CD14-positive monocyte (primary cell): ENCODE measurements around the gene HSD3B7. TPM values are rescaled to one million over a fixed set of nuclear protein-coding genes. Genes with fewer than 3 reads are reported as not detected.

Experiments
- DNase-seq, 3 donors: peaks; one replicate each; pipeline ENCODE4 v3.0.0-alpha.2; 2011 to 2022
- H2AFZ ChIP-seq: 2 replicates; pipeline ENCODE4 v1.6.0; 2012; ENCODE audit warnings: mild to moderate bottlenecking, low read depth, low read length, inconsistent platforms; ENCODE audit not compliant: insufficient read depth, poor library complexity, severe bottlenecking
- H3K27ac ChIP-seq, 2 donors: 1 replicate in 1 of 2; 2 replicates in 1 of 2; pipeline ENCODE4 v1.5.1; 2012 to 2013; ENCODE audit warnings: low read length in 2 of 2, control low read depth in 1 of 2, inconsistent platforms in 1 of 2, low read depth in 1 of 2, mild to moderate bottlenecking in 1 of 2
- H3K27me3 ChIP-seq, 2 donors: one replicate each; pipeline versions ENCODE4 v1.6.0 to v1.6.1; 2011 to 2013; ENCODE audit warnings: low read length in 2 of 2; ENCODE audit not compliant: control insufficient read depth in 2 of 2, insufficient read depth in 2 of 2
- H3K36me3 ChIP-seq, 2 donors: replicated peaks in 1 of 2; 1 replicate in 1 of 2; 2 replicates in 1 of 2; pipeline versions ENCODE4 v1.5.1 to v1.6.1; 2012 to 2013; ENCODE audit warnings: low read length in 2 of 2, control low read depth in 1 of 2, inconsistent platforms in 1 of 2, mild to moderate bottlenecking in 1 of 2; ENCODE audit not compliant: insufficient read depth in 2 of 2, control insufficient read depth in 1 of 2
- H3K4me1 ChIP-seq, 2 donors: 1 replicate in 1 of 2; 2 replicates in 1 of 2; pipeline versions ENCODE4 v1.5.1 to v1.6.1; 2012 to 2013; ENCODE audit warnings: low read length in 2 of 2, control low read depth in 1 of 2, inconsistent platforms in 1 of 2, mild to moderate bottlenecking in 1 of 2, moderate library complexity in 1 of 2; ENCODE audit not compliant: insufficient read depth in 2 of 2, control insufficient read depth in 1 of 2
- H3K4me2 ChIP-seq: replicated peaks from 2 replicates; pipeline ENCODE3; 2012; ENCODE audit warnings: low read length, moderate library complexity, mild to moderate bottlenecking; ENCODE audit not compliant: poor library complexity, severe bottlenecking; ENCODE audit errors: extremely low read depth
- H3K4me3 ChIP-seq, 3 experiments: fragments of 200-600 bp in 1 of 3; sonication (generic) in 1 of 3; replicated peaks in 1 of 3; 1 replicate in 2 of 3; 2 replicates in 1 of 3; pipeline ENCODE4 v1.5.1; 2011 to 2013; ENCODE audit warnings: low read length in 3 of 3, mild to moderate bottlenecking in 3 of 3, control low read depth in 2 of 3, low read depth in 2 of 3, inconsistent platforms in 1 of 3, moderate library complexity in 1 of 3
- H3K79me2 ChIP-seq: 2 replicates; pipeline ENCODE4 v1.6.0; 2012; ENCODE audit warnings: mild to moderate bottlenecking, control low read depth, inconsistent platforms, low read length, moderate library complexity; ENCODE audit not compliant: insufficient read depth
- H3K9ac ChIP-seq: 2 replicates; pipeline ENCODE4 v1.6.0; 2017; ENCODE audit warnings: low read length, mild to moderate bottlenecking; ENCODE audit not compliant: insufficient read depth, poor library complexity, severe bottlenecking
- H3K9me3 ChIP-seq, 2 donors: replicated peaks in 1 of 2; 1 replicate in 1 of 2; 2 replicates in 1 of 2; pipeline versions ENCODE4 v1.5.1 to v1.6.1; 2012 to 2013; ENCODE audit warnings: low read length in 2 of 2, control low read depth in 1 of 2; ENCODE audit not compliant: control insufficient read depth in 1 of 2, insufficient read depth in 1 of 2
- H4K20me1 ChIP-seq: 2 replicates; pipeline ENCODE4 v1.6.0; 2012; ENCODE audit warnings: mild to moderate bottlenecking, low read length, control low read depth, moderate library complexity; ENCODE audit not compliant: insufficient read depth
- H3K27ac Mint-ChIP-seq, 7 donors: one replicate each; pipeline ENCODE4 v1.8.0; 2020; ENCODE audit warnings: mild to moderate bottlenecking in 7 of 7, mixed read lengths in 7 of 7, moderate library complexity in 6 of 7, inconsistent platforms in 2 of 7
- H3K27me3 Mint-ChIP-seq, 3 donors: one replicate each; pipeline ENCODE4 v1.8.0; 2021 to 2022; ENCODE audit warnings: low read depth in 3 of 3, mild to moderate bottlenecking in 3 of 3, mixed read lengths in 3 of 3, moderate library complexity in 3 of 3, inconsistent platforms in 1 of 3
- H3K36me3 Mint-ChIP-seq, 2 donors: one replicate each; pipeline ENCODE4 v1.8.0; 2020; ENCODE audit warnings: mixed read lengths in 2 of 2, inconsistent platforms in 1 of 2, mild to moderate bottlenecking in 1 of 2
- H3K4me1 Mint-ChIP-seq: one replicate; pipeline ENCODE4 v1.8.0; 2020; ENCODE audit warnings: mild to moderate bottlenecking, mixed read lengths
- H3K4me3 Mint-ChIP-seq, 2 donors: one replicate each; pipeline ENCODE4 v1.8.0; 2020; ENCODE audit warnings: mild to moderate bottlenecking in 2 of 2, mixed read lengths in 2 of 2, moderate library complexity in 1 of 2
- H3K9me3 Mint-ChIP-seq, 7 donors: one replicate each; pipeline ENCODE4 v1.8.0; 2020 to 2022; ENCODE audit warnings: mixed read lengths in 7 of 7, mild to moderate bottlenecking in 6 of 7, moderate library complexity in 6 of 7, inconsistent platforms in 2 of 7
- CTCF ChIP-seq: fragments of 200-600 bp; IDR thresholded peaks from one replicate; pipeline ENCODE4 v1.8.0; 2022; ENCODE audit warnings: antibody characterized with exemption, mild to moderate bottlenecking
- WGBS: methylation state at CpG from one replicate; pipeline ENCODE4 v1.1.5; 2013; ENCODE audit warnings: missing lambda C conversion rate; ENCODE audit not compliant: insufficient coverage; 5-methylcytosine and 5-hydroxymethylcytosine counted together
- intact Hi-C, 2 donors: fragments of 100-400 bp; cut with micrococcal nuclease; formaldehyde crosslinking; loops; one replicate each; pipeline versions ENCODE4 v1.15.0 to v1.15.1; 2023
- polyA plus RNA-seq, 3 donors: library from polyadenylated mRNA; depleted of rRNA in 1 of 3; unstranded in 2 of 3; stranded (reverse) in 1 of 3; fragments of 300-500 nt in 2 of 3; fragments of >200 nt in 1 of 3; fragmentation: Illumina TruSeq in 2 of 3; gene quantifications; 1 replicate in 2 of 3; 2 replicates in 1 of 3; pipeline ENCODE4 v1.2.3, GENCODE V29; 2012 to 2021

The HSD3B7 gene
- polyA plus RNA-seq, 3 donors = 0.89 to 4.3 (median 2.7) TPM

- DNase-seq = no peak
- no peaks in the 10 kb centered on the region for H3K79me2 ChIP-seq
- no peak for TF ChIP-seq CTCF
- H3K9ac ChIP-seq = peak overlapping the region; percentile 64
- H3K36me3 Mint-ChIP-seq = no peaks in the 10 kb centered on the region
- H3K9me3 ChIP-seq = no peaks in the 10 kb centered on the region
- peaks cover 24 to 32% of the 10 kb centered on the region in 2 donors for H3K4me1 ChIP-seq
- no peaks in the 10 kb centered on the region for H3K36me3 ChIP-seq
- H3K4me3 Mint-ChIP-seq = peak overlapping the region; percentile 83 to 93
- peak overlapping the region; percentile 53 to 83 (median 54) for H3K4me3 ChIP-seq
- H2AFZ ChIP-seq = peak overlapping the region; percentile 93
- H3K9me3 Mint-ChIP-seq = no peaks in the 10 kb centered on the region
- H3K27ac Mint-ChIP-seq = peak overlapping the region; percentile 82 to 94 (median 89)
- WGBS = 33% methylated on average over 20 of the region's 23 CpGs
- peaks cover 1 to 14% (median 4%) of the 10 kb centered on the region in 3 donors for H3K27me3 Mint-ChIP-seq
- H3K4me1 Mint-ChIP-seq = peaks cover 31% of the 10 kb centered on the region
- H3K27me3 ChIP-seq = peaks cover 0 to 3% of the 10 kb centered on the region in 2 donors
- intact Hi-C loops = loop anchor here (5.0 to 10.0 kb wide), 3 partner anchors 36 to 184 kb away; partner anchors contain the start of gene STX4 (in 1 of the 2)
- peak overlapping the region; percentile 83 for H3K4me2 ChIP-seq
- H3K27ac ChIP-seq = peak overlapping the region; percentile 67 to 87
- H4K20me1 ChIP-seq = no peaks in the 10 kb centered on the region
These were observed 11.4 kb downstream of the HSD3B7 start for GRCh38 chr16:30996324-30996984.

- H3K36me3 ChIP-seq = no peaks in the 10 kb centered on the region
- peaks cover 0 to 3% of the 10 kb centered on the region in 2 donors for H3K27me3 ChIP-seq
- WGBS = 3% methylated on average over 51 of the region's 60 CpGs
- peaks cover 24 to 32% of the 10 kb centered on the region in 2 donors for H3K4me1 ChIP-seq
- Mint-ChIP-seq H3K4me1 (peaks cover 31% of the 10 kb centered on the region), H3K4me3 (peak overlapping the region; percentile 83 to 93), H3K27ac (peak overlapping the region; percentile 82 to 94 (median 89)), H3K27me3 (peaks cover 1 to 16% (median 4%) of the 10 kb centered on the region in 3 donors), H3K9me3 (no peaks in the 10 kb centered on the region), H3K36me3 (no peaks in the 10 kb centered on the region)
- H2AFZ ChIP-seq = peak overlapping the region; percentile 93
- no peak for TF ChIP-seq CTCF
- H3K27ac ChIP-seq = peak overlapping the region; percentile 67 to 87
- H3K4me2 ChIP-seq = peak overlapping the region; percentile 83
- H3K9ac ChIP-seq = peak overlapping the region; percentile 64
- H3K79me2 ChIP-seq = no peaks in the 10 kb centered on the region
- peak overlapping the region; percentile 53 to 83 (median 58) for H3K4me3 ChIP-seq
- intact Hi-C loops = loop anchor here (5.0 to 10.0 kb wide), 3 partner anchors 35 to 185 kb away; partner anchors contain the start of gene STX4 (in 1 of the 2)
- H4K20me1 ChIP-seq = no peaks in the 10 kb centered on the region
- H3K9me3 ChIP-seq = no peaks in the 10 kb centered on the region
- peak; percentile 79 to 82 (median 80) for DNase-seq
These were observed 12.1 kb downstream of the HSD3B7 start for GRCh38 chr16:30996985-30997724.
